Stromal cell of bone marrow (primary cell): ENCODE results near the gene PHACTR3.

Experiments
- DNase-seq: peaks from one replicate; pipeline ENCODE4 v3.0.0-alpha.2; 2012; ENCODE audit warnings: low read depth

The PHACTR3 gene

GRCh38 chr20:59752704-59753460 lies 148.5 kb downstream of the PHACTR3 start:
- DNase-seq, result no peak

DNA sequence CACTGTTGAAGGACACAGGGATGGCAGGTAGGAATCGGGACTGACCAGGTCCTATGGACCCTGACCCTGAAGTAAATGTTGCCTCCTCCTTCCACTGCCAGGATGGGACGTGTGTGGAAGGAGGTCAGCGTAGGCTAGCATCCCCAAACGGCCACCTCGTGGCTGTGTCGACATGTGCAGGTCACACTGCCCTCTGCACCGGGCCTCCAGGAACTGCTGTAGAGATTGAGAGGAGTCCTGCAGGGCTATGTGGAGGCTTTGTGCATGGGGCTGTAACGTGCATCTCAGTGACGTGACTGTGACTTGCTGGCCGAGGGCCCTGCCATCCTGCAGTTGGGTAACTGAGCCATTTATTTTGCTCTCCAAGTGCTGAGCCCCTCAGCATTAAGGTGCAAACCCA lies 149.5 kb downstream of the PHACTR3 start:
- DNase-seq, result no peak

- DNase-seq, result no peak
Measured at GRCh38 chr20:59754551-59754950, 150.2 kb downstream of the PHACTR3 start.

DNA sequence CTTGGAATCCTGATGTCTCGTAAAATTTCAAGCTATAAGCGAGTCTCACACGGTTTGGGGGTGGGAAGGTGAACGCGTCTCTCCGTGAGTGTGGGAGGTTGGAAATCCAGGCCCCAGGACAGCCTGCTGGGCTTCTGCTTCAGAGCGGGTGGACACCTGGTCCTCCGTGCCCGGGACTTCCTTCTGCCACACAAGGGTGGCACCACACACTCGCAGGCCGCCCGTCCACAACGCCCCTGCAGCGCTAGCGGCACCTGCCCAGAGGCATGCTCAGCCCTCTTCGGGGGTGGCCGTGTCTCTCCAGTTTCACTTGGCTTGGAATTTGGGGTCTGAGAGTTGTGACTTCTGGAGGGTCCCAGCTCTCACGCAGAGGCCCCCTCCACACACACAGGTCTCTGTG lies 151.9 kb downstream of the PHACTR3 start:
- DNase-seq, result no peak

DNA sequence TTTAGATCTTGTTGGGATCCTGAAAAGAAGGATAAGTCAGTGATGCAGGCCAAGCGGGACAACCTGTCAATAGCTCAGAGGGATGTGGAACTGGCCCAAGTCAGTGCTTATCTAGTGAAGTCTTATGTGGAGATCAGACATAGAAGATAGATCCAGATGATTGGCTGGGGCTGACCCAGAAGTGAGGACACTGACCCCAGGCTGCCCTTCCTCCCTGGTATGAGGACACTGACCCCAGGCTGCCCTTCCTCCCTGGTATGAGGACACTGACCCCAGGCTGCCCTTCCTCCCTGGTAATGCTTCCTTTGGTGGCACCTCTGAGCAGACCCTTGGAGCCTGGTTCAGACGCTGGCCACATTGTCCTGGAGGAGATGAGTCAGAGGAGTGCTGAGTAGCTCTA lies 159.7 kb downstream of the PHACTR3 start:
- no peak for DNase-seq

- no peak for DNase-seq
Measured at GRCh38 chr20:59765599-59766177, 161.3 kb downstream of the PHACTR3 start.

DNA sequence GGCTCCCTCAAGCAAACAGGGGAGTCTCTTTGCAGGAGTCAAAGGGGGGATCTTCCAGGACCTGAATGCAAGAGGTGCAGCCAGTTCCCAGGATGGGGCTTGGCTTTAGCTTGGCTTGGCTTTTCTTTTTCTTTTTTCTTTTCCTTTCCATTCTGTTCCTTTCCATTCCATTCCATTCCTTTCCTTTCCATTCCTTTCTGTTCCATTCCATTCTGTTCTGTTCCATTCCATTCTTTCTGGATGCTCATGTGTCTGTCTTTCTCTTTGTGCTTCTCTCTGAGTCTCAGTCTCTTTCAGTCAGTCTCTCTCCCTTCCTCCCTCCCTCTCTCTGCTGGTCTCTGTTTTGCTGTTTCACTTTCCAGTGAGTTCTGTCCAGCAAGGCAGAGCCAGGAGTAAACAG lies 163.3 kb downstream of the PHACTR3 start:
- DNase-seq, result no peak

DNA sequence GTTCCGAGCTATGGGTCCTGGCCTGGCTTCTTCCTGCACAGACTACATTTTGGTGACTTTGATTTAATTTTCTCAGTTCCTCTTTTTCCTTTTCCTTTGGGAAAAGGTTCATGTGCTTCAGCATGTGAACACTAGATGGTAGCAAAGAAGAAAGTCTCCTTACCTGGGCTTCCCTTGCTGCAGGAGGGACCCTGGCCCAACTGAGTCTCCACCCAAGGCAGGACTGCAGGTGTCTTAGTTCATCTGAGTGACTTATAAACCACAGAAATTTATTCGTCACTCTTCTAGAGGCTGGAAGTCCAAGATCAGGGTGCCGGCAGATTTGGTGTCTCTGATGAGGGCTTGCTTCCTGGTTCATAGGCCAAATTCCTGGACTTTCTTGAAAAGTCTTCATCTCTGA lies 165.9 kb downstream of the PHACTR3 start:
- DNase-seq, result no peak

- no peak for DNase-seq
Measured at GRCh38 chr20:59770851-59771250, 166.5 kb downstream of the PHACTR3 start.

DNA sequence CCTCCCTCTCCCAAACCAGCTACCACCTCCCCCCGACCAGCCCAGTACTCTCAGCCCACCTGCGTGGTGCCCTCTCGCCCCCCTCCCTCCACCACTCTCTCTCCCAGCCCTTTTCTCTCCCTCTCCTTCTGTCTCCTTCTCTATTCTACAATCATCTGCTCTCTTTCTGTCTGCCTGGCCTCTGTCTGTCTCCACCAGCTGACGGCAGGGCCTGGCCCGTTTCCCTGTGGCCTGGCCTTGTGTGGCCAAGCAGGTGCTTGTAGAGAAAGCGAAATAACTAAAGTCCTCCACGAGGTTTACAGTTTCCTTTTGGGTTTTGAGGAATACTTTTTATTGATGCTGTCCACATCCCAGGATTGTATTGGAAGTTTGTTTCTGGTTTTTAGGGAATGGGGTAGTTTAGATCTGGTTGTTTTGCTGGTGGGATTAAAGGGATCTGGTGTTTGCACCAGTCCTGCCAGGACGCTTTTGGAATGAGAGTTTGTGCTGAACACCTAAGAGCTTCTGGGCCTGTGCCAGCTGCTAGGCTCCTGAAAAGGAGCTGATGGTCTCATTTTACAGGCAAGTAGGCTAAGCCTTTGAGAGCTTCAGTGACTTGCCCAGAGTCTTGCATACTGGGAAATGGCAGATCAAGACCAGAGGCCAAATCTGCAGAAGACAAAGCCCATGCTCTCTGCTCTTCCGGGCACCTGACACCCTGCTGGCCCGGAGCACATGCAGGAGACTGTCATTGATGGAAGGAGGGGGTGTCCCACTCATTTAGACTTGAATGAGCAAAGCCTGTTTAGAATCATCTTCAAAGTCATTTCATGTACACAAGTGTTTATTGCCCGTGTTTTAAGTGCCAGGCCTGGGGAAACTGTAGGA lies 167.4 kb downstream of the PHACTR3 start:
- no peak for DNase-seq

- no peak for DNase-seq
Measured at GRCh38 chr20:59772373-59772705, 168.0 kb downstream of the PHACTR3 start.

DNA sequence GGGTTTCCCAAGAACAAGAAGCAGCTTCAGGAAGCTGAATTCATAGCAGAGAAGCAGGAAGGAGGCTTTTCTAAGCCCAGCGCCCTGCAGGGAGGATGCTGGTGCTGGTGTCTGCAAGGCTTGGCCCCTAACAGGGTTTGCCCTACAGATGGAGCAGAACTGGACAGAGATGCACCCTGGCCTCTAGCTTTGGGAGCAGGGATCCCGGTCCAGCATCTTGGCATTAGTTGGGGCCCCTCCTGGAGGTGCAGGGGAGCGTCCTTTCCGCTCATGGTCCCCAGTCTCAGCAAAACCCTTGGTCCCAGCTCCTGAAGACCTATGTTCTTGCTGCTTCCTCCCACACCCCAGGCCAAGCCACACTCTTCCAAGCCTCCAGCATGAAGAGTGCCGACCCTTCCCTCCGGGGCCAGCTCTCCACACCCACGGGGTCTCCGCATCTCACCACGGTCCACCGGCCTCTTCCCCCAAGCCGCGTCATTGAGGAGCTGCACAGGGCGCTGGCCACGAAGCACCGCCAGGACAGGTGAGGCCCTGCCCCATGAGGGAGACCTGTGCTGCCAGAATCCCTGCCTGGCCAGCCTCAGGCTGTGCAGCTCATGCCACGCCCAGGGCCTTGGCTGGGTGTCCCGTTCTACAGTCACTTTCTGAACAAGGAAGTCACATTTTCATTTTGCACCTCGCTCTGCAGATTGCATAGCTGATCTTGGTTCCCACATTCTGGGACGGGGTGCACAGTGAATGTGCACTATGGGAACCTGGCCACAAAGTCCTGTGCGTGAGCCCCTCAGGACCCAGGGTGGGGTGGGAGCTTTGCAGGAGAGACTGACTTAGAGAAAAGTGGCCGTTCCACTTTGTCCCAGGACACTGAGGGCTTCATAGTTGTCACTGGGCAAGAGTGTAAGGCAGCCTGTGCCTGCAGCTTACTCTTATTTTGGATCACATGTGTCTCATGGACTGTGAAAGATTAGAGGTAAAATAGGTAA lies 168.9 kb downstream of the PHACTR3 start:
- no peak for DNase-seq

- DNase-seq, result no peak
Measured at GRCh38 chr20:59774204-59774641, 169.9 kb downstream of the PHACTR3 start.

DNA sequence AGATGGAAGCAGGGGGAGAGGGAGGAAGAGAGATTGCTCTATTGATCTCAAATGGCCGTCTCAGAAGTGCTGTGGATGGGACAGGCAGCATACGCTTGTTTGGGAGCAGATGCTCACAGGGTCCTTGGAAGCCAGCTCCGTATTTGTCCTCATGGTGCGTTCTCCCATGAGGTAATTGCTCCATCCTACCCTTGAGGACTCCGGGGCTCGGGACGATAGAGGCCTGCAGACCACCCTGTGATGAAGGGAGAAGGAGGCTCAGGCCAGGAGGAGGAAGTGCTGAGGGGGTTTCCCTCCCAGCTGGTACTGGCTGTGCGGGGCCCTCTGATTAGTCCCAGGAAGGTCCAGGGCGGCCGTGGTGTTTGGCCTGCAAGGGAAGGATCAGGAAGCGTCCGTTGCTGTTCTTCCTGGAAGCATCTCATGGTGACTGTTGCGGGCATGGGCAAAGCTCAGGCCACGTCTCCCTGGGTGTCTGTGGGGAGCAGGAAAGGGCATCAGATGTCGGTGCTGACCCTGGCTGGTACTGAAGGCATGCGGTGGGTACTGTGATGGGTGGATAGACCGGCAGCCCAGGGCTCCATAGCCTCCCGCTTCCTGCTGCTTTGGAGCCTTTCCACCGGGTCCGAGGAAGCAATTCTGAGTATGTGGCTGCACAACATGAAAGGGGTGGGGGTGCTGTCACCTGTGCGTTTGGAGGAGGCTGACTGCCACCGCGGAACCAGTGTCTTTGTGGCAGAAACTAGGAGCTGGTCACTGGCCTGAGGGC lies 170.8 kb downstream of the PHACTR3 start:
- DNase-seq, result no peak

- no peak for DNase-seq
Measured at GRCh38 chr20:59775687-59776055, 171.3 kb downstream of the PHACTR3 start.

DNA sequence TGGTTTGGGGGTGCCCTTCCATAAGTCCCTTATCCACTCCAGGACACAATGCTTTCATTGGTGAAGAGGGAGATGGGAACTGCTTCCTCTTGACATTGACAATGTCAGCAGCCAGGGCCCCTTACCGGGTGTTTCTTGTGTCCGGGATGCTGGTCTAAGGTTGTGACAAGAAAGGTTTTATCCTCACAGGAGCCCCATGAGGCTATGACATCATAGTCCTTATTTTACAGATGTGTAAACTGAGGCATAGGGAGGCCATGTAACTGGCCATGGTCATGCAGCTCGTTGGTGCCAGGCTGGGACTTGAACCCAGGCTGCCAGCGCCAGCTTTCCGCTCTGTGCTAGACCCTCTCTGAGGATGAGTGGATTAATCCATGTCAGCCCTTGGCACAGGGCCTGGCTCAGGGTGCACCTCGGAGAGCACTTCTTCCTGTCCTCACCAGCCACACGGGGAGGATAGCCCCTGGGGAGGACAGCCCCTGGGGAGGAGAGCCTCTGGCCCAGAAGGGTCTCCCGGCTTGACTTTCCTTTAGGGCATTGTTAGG lies 171.8 kb downstream of the PHACTR3 start:
- no peak for DNase-seq

GRCh38 chr20:59776626-59777330 lies 172.4 kb downstream of the PHACTR3 start:
- DNase-seq, result no peak

DNA sequence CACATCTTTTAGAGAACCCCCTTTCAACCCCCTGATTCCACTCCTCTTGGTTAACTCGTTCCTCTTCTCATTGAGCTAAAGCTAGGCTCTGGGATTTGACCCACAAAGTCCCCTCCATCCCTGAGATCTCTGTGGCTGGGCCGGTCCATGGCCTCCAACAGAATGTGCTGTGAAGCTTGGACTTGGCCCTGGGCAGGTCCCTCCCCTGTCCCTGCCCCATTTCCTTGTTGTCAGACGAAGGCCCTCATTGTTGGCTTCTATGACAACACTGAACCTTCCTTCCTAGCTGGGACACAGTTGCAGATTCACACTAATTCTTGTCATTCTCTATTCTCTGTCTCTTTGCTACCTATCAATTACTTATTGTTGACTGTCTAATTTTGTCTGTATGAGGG lies 173.0 kb downstream of the PHACTR3 start:
- DNase-seq, result no peak

DNA sequence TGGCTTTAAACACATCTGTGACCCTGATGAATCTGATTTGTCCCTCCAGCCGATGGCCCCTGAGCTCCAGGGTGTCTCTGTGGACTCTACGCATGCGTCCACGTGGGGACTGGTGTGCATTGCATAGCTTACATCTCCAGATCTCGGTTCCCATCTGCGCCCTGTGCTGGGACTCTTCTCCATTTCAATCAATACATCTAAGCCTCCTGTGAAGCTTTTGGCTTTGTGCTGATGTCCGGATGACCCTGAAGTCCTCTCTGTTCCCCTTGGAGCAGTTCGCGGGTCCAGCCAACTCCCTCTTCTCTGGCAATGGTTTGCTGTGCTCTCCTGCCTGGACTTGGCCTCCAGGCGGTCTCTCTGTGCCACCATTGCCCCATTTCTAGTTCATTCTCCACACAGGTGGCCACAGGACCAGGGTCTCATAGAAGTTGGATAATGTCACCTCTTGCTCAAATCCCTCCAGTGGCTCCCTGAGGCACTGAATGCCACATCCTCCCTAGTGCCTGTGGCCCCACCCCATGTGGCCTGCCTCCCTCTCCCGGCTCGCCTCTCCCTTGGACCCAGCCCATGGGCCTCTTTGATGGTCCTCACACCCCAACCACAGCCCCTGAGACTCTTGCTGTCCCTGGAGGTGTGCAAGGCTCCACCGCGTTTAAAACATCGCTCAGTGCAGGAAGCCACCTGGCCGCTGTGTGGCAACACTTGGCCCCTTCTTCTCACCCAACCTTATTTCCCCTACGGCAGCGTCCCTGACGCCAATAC lies 173.7 kb downstream of the PHACTR3 start:
- no peak for DNase-seq
